ENCODE measurements around the gene ADGRF3.
"Not testable (repeated sequence)": the region's sequence is repeated elsewhere in the genome, so short reads cannot be mapped to it uniquely, and the experiment has no call there.

ADGRF3 gene

DNA sequence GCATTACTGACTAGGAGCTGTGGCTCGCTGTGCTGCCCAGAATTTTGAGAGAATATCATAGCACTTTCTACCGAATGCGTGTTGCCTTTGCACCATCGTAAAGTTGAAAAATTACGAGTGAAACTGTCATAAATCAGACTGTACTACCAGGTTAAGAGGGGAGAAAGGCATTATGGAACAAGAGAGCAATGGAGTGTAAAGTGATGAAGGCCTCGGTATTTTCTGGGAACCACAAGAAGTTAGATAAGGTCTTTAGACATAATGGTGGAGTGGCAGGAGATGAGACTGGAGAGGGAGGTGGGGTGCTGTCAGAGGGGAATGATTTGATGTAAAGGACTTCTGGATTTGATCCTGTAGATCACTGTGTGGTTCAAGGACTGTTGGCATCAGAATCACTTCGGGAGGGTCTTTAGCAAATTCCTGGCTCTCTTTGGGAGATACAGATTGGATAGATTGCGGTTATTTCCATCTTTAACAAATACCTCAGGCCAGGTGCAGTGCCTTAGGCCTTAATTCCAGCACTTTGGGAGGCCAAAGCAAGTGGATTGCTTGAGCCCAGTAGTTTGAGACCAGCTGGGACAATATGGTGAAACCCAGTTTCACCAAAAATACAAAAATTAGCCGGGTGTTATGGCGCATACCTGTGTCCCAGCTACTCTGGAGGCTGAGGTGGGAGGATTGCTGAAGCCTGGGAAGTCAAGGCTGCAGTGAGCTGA lies 4.9 kb upstream of the ADGRF3 start:
- DNase-seq: no peak

DNA sequence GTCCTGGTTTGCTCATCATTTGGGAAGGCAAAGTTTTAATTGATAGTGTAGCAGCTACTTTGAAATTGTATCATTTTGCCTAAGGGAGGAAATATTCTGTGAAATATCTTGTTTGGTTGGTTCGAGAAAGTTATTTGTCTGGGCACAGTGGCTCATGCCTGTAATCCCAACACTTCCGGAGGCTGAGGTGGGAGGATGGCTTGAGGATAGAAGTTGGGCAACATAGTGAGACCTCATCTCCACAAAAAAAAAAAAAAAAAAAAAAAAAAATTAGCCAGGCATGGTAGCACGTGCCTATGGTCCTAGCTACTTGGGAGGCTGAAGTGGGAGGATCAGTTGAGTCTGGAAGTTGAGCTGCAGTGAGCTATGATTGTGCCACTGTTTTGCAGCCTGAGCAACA lies 3.1 kb upstream of the ADGRF3 start:
- no peak for DNase-seq

DNA sequence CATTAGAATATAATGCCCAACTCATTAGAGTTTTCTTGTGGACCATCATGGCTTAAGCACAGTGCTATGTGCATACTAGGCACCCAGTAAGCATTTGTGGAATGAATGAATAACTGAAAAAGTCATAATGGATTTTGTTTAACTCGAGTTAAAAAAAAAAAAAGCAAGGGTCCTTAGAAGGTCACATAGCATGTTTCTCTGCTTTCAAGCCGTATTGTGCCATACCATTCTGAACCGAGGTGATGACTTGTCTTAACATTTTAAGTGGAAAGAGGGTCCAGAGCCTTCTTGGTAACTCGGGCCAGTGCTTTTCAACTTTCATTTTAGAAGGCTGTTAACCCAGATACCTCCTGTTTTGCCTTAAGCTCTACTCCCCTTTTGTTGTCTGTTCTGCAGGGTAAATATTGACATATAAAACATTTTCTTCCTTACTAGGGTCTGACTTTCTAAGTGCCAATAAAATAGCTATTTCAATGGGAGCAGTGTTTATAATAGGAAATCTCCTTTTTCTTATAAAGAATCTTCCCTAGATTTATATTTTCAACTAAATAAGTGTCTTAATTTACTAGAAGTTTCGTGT lies 787 bp upstream of the ADGRF3 start:
- DNase-seq: peak; percentile 62

DNA sequence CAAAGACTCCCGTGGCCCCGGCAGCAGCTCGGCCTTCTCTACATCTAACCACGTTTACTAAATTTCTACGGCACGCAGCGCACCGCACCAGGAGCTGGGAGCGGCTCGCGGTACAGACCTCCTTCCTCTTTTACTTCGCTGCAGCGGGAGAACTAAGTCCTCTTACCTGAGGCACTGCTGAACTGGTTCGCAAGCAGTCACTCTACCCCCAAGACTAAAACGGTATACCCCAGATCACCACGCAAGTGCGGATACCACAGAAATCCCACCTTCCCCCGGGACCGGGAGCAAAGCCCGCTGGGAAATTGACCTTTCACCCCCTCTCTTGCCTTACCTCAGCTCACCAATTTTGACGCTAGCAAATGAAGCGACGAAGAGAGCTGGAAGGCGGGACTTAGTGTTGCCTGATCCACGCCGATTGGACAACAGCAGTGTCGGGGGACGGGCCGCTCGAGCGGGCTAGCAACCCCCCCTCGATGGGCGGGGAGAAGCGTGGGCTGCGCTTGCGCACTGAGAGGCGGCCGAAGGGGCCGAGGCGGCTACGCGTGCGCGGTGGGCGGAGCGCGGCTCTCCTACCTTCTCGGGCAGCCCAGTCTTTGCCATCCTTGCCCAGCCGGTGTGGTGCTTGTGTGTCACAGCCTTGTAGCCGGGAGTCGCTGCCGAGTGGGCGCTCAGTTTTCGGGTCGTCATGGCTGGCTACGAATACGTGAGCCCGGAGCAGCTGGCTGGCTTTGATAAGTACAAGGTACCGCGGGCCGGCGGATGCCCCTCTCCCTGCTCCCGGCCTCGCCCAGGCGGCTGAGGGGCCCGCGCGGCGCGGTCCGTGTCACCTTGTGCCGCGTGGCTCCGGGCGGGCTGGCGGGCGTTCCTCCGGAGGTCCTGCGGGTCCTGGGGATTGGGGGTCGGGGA lies 790 bp downstream of the ADGRF3 start, which contains the start of gene SELENOI:
Gene SELENOI (plus strand): TSS at position 599 of the 909 bp plus-strand sequence. CDS start 90 bp downstream, at position 689.
- DNase-seq: peak; percentile 99

DNA sequence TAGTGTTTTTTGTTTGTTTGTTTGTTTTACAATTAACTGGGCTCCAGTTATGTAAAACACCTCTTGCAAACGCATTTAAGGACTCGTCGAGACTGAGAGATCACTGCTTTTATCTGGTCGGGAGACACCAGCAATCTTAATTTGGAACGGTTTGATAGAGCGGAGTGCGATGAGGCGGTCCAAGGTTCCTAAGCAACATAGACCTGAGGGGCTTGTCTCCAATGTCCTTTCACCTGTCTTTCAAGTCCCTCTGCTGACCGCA lies 1.4 kb downstream of the ADGRF3 start:
- no peak for DNase-seq

DNA sequence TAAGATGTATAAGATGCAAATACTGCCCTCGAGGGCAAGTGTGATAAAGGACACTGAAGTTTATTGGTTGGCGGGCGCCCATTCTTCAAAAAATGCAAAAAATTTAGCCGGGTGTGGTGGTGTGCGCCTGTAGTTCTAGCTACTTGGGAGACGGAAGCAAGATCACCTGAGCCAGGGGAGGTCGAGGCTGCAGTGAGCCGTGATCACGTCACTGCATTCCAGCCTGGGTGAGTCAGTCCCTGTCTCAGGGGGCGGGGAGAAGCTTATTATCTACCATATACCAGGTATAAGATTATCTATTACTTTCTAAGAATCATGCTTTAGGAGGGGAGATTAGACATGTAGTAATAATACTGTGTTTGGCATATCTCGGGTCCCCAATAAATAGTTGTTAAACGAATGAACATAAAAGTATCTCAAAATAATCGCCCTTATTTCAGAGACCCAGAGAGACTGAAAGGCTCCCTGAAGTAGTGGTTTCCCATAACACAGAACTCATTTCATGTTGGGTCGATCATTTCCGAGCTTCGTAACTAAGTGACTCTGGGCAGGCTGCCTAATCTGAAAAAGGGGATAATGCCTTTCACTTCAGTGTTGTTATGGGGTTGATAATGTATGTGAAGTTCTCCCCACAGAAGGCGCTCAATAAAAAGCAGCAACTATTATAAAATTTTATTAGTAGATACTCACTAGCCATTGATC lies 1.9 kb downstream of the ADGRF3 start:
- peak; percentile 62 for DNase-seq

DNA sequence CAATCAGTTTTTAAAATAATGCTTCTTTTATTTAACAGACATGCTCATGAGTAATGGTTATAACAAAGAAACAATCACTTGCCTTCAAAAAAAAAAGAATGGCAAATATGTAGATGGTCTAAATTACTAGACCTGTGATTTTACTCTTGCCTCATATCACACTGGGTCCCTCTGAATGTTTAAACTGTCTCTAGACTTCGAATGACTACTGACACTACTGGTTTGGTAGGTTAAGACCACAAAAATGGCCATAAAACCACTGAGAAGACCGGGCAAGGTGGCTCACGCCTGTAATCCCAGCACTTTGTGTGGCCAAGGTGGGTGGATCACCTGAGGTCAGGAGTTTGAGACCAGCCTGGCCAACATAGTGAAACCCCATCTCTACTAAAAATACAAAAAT lies 5.8 kb downstream of the ADGRF3 start:
- DNase-seq: no peak

DNA sequence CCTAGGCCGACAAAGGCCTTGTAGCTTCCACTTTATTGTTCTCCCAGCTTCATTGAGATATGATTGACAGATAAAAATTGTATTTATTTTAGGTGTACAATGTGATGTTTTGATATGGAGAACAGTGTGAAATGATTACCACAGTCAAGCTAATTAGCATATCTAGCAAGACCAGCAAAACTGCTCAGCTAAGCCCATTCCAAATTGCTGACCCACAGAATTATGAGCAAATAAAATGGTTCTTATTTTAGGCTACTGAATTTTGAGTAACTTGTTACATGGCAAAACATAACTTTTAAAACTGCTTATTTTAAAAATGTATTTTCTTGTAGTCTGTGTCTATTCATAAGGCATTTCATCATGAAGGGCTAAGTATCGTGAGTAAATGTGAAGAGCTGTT lies 9.3 kb downstream of the ADGRF3 start:
- DNase-seq: no peak

DNA sequence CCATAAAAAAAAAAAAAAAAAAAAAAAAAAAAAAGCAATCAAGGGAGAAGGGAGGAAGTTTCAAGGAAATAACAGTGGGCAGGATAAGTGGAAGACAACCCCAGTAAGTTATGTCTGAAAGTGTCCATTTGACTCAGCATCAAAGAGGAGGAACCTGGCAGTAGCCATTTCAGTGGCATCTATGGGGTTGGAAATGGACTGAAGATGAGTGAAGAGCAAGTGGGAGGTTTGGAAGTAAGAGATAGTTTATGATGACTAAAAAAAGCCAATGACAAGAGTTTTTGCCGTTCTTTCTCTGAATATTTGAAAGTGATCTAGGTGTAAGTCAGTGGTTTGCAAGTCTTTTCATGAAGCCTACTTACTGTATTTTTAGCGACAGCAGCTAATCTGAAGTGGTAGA lies 9.9 kb downstream of the ADGRF3 start:
- DNase-seq: no peak

DNA sequence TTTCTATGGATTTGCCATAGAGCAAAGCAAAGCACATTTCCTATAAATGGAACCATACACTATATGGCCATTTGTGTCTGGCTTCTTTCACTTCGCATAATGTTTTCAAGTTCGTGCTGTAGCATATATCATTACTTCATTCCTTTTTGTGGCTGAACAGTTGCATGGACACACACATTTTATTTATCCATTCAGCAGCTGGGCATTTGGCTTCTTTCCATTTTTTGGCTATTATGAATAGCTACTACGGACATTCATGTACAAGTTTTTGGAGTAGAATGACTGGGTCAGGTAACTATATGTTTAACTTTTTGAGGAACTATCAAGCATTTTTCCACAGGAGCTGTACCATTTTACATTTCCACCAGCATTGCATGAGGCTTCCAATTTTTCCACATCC lies 11.4 kb downstream of the ADGRF3 start:
- no peak for DNase-seq

DNA sequence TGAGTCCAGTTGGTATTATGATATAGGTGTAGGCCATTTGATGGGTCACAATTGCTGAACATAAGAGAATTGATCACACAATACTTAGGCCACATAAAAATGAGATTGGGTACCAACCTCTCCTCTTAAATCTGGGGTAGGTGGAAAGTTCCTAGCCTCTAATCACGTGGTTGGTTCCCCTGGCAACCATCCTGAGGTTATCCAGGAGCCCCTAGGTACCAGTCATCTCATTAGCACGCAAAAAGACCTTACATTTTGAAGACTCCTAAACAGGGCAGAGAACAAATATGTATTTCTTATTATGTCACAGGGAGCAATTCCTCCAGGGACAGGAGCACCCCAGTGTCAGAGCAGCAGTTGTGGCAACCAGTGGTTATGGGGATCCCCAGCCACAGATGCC lies 13.3 kb downstream of the ADGRF3 start:
- DNase-seq: no peak

DNA sequence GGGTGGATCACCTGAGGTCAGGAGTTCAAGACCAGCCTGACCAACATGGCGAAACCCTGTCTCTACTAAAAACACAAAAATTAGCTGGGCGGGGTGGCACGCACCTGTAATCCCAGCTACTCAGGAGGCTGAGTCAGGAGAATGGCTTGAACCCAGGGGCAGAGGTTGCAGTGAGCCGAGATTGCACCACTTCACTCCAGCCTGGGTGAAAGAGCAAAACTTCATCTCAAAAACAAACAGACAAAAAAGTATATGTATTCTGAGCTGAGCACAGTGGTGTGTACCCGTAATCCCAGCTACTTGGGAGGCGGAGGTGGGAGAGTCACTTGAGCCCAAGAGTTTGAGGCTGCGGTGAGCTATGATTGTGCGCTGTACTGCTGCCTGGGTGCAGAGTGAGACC lies 15.3 kb downstream of the ADGRF3 start:
- DNase-seq: not testable (repeated sequence)

DNA sequence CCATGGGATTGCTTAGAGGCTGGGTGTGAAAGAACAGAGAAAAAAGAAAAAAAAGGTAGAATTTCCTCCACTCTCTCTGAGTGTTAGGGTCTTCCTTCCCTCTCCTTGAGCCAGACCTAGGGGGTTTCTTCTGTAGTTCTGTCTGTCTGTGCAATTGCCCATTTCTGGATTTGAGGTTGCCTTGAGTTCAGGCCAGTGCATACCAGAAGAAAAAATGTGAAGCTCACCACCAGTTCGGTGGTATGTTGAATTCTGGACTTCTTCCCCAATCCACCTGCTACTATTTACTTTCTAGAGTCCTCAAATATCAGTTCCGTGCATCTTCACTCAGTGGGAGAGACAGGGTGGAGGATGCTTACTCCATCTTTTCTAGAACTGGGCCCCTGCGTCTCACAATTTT lies 16.0 kb downstream of the ADGRF3 start:
- no peak for DNase-seq

DNA sequence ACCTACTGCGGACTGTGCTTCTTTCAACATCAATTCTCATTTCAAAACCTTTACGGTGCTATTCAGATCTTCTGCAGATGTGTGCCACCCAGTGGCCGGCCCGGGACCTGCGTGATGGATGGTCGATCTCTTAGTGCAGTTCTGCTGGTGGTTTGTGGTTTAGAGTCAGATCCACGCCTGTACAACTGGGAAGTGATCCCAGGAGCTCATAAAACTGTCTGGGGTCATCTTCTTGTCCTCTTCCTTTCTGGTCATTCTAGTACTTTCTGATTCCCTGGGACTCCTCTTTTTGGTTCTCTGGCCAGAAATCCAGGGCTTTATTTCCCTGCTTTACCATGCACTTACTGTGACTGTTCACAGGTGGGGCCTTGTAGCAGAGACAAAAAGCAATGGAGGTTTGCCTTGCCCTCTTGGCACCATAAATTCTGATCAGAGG lies 16.5 kb downstream of the ADGRF3 start:
- peak; percentile 95 for DNase-seq

DNA sequence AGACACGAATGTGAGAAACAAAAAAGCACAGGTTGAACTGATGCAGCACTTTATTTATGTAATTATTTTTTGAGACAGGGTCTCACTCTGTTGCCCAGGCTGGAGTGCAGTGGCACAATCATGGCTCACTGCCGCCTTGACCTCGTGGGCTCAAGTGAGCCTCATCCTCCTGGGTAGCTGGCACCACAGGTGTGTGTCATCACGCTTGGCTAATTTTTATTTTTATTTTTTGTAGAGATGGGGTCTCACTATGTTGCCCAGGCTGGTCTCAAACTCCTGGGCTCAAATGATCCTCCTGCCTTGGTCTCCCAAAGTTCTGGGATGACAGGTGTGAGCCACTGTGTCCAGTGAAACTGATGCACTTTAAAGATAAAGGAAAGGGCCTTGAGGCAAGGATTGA lies 17.5 kb downstream of the ADGRF3 start:
- not testable (repeated sequence) for DNase-seq

DNA sequence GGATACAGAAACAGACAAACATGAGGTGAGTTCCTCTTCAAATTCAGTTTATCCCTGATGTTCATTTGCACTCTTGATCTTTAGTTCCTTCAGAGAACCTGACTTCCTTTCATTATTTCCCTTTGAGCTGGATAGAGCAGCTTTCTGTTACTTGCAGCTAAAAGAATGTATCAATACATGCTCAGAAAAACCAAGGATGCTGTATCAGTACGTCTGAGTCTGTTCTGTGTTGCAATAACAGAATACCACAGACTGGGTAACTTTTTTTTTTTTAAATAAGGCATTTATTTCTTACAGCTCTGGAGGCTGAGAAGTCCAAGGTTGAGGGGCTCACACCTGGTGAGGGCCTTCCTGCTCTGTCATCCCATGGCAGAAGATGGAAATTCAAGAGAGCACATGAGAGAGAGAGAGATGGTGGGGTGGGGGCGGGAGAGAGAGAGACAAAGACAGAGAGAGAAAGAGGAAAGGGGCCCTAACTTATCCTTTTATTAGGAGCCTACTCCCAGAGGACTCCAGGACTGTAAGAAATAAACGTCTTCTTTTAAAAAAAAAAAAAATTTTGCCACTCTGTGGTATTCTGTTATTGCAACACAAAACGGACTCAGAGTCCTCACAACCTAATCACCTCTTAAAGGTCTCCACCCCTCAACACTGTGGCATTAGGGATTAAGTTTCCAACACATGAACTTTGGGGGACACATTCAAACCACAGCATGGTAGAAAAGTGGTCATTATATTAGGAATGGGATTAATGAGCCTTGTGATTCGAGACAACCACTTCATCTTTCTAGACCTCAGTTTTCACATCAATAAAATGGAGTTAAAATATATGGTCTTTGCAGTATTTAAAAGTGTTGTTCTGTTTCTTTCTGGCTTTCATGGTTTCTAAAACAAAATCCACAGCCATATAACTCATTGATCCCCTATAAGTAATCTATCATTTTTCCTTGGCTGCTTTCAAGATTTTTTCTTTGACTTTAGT lies 19.0 kb downstream of the ADGRF3 start:
- peak; percentile 64 for DNase-seq

DNA sequence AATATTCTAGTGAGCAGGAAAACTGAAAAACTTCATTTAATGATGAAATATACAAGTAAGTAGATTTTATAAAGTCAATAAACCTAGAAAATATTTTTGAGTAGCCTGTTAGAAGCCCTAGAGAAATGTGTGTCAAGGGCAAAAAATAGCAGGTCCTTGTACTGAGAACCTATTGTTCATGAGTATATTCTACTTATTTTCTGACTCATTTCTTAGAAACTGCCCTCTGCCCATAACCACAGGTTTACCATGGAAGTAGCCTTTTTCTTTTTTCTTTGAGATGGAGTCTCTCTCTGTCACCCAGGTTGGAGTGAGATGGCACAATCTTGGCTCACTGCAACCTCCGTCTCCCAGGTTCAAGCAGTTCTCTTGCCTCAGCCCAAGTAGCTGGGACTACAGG lies 20.1 kb downstream of the ADGRF3 start:
- peak; percentile 41 for DNase-seq

DNA sequence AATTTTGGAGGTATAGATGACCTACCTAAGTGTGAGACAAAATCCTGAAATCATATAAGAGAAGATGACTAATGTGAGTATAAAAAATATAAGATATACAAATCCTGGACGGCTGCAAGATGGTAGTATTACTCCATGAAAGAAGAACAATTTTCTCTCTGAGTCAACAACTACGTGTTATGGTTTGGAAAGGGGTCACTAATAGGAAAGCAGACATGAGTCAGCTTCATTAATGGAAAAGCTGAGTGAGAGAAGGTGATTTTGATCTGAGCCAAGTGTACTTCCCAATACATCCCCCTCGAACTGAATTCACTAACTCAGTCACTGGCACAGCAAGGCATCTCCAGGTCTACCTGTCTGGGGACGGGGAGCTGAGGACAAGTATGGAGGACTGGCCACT lies 20.7 kb downstream of the ADGRF3 start:
- DNase-seq: peak; percentile 41

DNA sequence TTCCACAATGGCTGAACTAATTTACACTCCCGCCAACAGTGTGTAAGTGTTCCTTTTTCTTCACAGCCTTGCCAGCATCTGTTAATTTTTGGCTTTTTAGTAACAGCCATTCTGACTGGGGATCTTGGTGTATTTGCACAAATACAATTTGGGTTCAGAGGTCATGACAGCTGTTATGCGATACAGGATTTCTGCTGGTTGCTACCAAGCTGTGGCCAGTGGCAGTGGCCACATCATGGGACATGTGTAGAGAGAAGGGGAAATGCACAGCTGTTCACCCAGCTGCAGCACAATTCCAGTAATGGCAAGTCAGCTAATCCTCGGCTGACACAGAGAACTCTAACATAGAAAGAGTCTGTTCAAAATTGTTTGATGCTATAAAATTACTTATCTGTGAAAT lies 21.7 kb downstream of the ADGRF3 start:
- DNase-seq: no peak

DNA sequence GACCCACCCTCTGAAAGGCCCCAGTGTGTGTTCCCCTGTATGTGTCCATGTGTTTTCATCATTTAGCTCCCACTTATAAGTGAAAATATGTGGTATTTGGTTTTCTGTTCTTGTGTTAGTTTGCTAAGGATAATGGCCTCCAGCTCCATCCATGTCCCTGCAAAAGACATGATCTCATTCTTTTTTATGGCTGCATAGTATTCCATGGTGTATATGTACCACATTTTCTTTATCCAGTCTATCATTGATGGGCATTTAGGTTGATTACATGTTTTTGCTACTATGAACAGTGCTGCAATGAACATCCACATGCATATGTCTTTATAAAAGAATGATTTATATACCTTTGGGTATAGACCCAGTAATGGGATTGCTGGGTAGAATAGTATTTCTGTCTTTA lies 22.1 kb downstream of the ADGRF3 start:
- not testable (repeated sequence) for DNase-seq

DNA sequence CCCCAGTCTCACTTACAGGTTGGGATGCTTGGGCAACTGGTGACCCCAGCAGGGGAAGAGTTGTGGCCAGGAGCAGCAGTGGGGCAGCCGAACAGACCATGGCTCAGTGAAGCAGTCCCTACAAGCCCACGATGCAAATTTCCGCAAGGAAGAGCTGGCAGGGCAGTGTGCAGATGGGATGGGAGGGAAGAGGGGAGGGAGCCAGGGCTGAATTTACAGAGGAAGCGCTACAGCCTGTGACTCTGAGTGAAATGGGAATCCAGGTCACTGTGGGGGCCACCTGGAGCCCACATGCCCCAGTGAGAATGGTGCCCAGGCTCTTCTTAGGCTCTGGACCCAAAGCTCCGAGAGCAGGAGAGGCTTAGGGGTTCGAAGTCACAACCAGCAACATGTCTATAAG lies 27.6 kb downstream of the ADGRF3 start:
- no peak for DNase-seq

Data from OCI-M1 (cell line).